Activated T-helper 1 cell treated with anti-CD3 and anti-CD28 coated beads, Interleukin-12 subunit alpha, Interleukin-12 subunit beta, Interleukin-2, Interleukin-4 antibody, amounts not matched to agents 30 ng/mL and 10 ng/mL and 1 ng/mL, durations not matched to agents 14 hours and 24 hours and 36 hours (primary cell): Measurements from ENCODE around the gene SLC2A8. TPM values are rescaled to one million over a fixed set of nuclear protein-coding genes. Genes with fewer than 3 reads are reported as not detected.

ENCODE experiments used
- DNase-seq: peaks from one replicate; pipeline ENCODE4 v3.0.0; 2021; ENCODE audit warnings: low spot score
- H3K27ac Mint-ChIP-seq: one replicate; pipeline ENCODE4 v1.8.0; 2021; ENCODE audit warnings: mild to moderate bottlenecking, mixed read lengths
- H3K27me3 Mint-ChIP-seq: one replicate; pipeline ENCODE4 v1.8.0; 2022; ENCODE audit warnings: mild to moderate bottlenecking, moderate library complexity, mixed read lengths; ENCODE audit not compliant: insufficient read depth
- H3K36me3 Mint-ChIP-seq: one replicate; pipeline ENCODE4 v1.8.0; 2021; ENCODE audit warnings: low read depth, mixed read lengths
- H3K4me1 Mint-ChIP-seq: one replicate; pipeline ENCODE4 v1.8.0; 2021; ENCODE audit warnings: low read depth, mixed read lengths
- H3K4me3 Mint-ChIP-seq: one replicate; pipeline ENCODE4 v1.8.0; 2021; ENCODE audit warnings: mild to moderate bottlenecking, moderate library complexity, mixed read lengths
- H3K9me3 Mint-ChIP-seq: one replicate; pipeline ENCODE4 v1.8.0; 2021; ENCODE audit warnings: mixed read lengths
- intact Hi-C: fragments of 100-400 bp; cut with micrococcal nuclease; formaldehyde crosslinking; loops from one replicate; pipeline ENCODE4 v1.15.1; 2024
- total RNA-seq: library from RNA; stranded (reverse); gene quantifications from 2 replicates; pipeline ENCODE4 v1.2.3, GENCODE V29; 2022

The SLC2A8 gene
- total RNA-seq, 1 donor from 2014 or later: 11.6 TPM

- H3K27ac Mint-ChIP-seq: no peak overlapping the region
- peaks cover 24% of the 10 kb centered on the region for H3K4me1 Mint-ChIP-seq
- peaks cover 47% of the 10 kb centered on the region for H3K27me3 Mint-ChIP-seq
- no peak for DNase-seq
- intact Hi-C loops: loop anchor here (5.0 kb wide), 2 partner anchors 380 to 640 kb away; no protein-coding TSS in a partner anchor
- no peaks in the 10 kb centered on the region for H3K36me3 Mint-ChIP-seq
- no peaks in the 10 kb centered on the region for H3K9me3 Mint-ChIP-seq
- no peak overlapping the region for H3K4me3 Mint-ChIP-seq
These were observed 10.0 kb upstream of the SLC2A8 start for GRCh38 chr9:127386981-127387380.

- DNase-seq: peak; percentile 86
- H3K4me1 Mint-ChIP-seq: peaks cover 24% of the 10 kb centered on the region
- H3K9me3 Mint-ChIP-seq: no peaks in the 10 kb centered on the region
- peak overlapping the region; percentile 89 for H3K27ac Mint-ChIP-seq
- H3K4me3 Mint-ChIP-seq: peak overlapping the region; percentile 37
- H3K36me3 Mint-ChIP-seq: no peaks in the 10 kb centered on the region
- intact Hi-C loops: loop anchor here (1.0 to 5.0 kb wide), 9 partner anchors 8 to 639 kb away; partner anchors contain the start of genes LRSAM1, RPL12 and ZNF79
- H3K27me3 Mint-ChIP-seq: peaks cover 51% of the 10 kb centered on the region
These were observed 8.7 kb upstream of the SLC2A8 start for GRCh38 chr9:127388037-127388855.

- H3K9me3 Mint-ChIP-seq: no peaks in the 10 kb centered on the region
- peaks cover 24% of the 10 kb centered on the region for H3K4me1 Mint-ChIP-seq
- DNase-seq: no peak
- peak overlapping the region; percentile 89 for H3K27ac Mint-ChIP-seq
- intact Hi-C loops: loop anchor here (1.0 to 5.0 kb wide), 9 partner anchors 7 to 638 kb away; partner anchors contain the start of genes LRSAM1, RPL12 and ZNF79
- H3K4me3 Mint-ChIP-seq: peak overlapping the region; percentile 37
- H3K36me3 Mint-ChIP-seq: no peaks in the 10 kb centered on the region
- peaks cover 50% of the 10 kb centered on the region for H3K27me3 Mint-ChIP-seq
These were observed 8.1 kb upstream of the SLC2A8 start for GRCh38 chr9:127388856-127389238.

- no peak overlapping the region for H3K4me3 Mint-ChIP-seq
- no peaks in the 10 kb centered on the region for H3K9me3 Mint-ChIP-seq
- no peak overlapping the region for H3K27ac Mint-ChIP-seq
- H3K36me3 Mint-ChIP-seq: no peaks in the 10 kb centered on the region
- peaks cover 24% of the 10 kb centered on the region for H3K4me1 Mint-ChIP-seq
- no peak for DNase-seq
- intact Hi-C loops: loop anchor here (2.0 to 10.0 kb wide), 7 partner anchors 61 to 638 kb away; partner anchors contain the start of genes LRSAM1 and RPL12
- peaks cover 49% of the 10 kb centered on the region for H3K27me3 Mint-ChIP-seq
These were observed 7.4 kb upstream of the SLC2A8 start for GRCh38 chr9:127389381-127390247.

GRCh38 chr9:127390248-127390545 lies 6.8 kb upstream of the SLC2A8 start:
- Mint-ChIP-seq H3K4me1 (peaks cover 24% of the 10 kb centered on the region), H3K27me3 (peaks cover 48% of the 10 kb centered on the region), H3K36me3 (no peaks in the 10 kb centered on the region)

GRCh38 chr9:127390563-127390962 lies 6.4 kb upstream of the SLC2A8 start:
- H3K27ac Mint-ChIP-seq: no peak overlapping the region
- H3K36me3 Mint-ChIP-seq: no peaks in the 10 kb centered on the region
- DNase-seq: no peak
- H3K27me3 Mint-ChIP-seq: peaks cover 47% of the 10 kb centered on the region
- intact Hi-C loops: loop anchor here (10.0 kb wide), 1 partner anchor 184 kb away; no protein-coding TSS in a partner anchor
- no peak overlapping the region for H3K4me3 Mint-ChIP-seq
- H3K9me3 Mint-ChIP-seq: no peaks in the 10 kb centered on the region
- peaks cover 26% of the 10 kb centered on the region for H3K4me1 Mint-ChIP-seq

More at GRCh38 chr9:127390248-127390545, 6.8 kb upstream of the SLC2A8 start:
- intact Hi-C loops: loop anchor here (10.0 kb wide), 1 partner anchor 185 kb away; no protein-coding TSS in a partner anchor
- Mint-ChIP-seq H3K27ac (no peak overlapping the region), H3K9me3 (no peaks in the 10 kb centered on the region), H3K4me3 (no peak overlapping the region)
- DNase-seq: no peak

- intact Hi-C loops: loop anchor here (10.0 kb wide), 1 partner anchor 183 kb away; no protein-coding TSS in a partner anchor
These were observed 4.8 kb upstream of the SLC2A8 start for GRCh38 chr9:127392166-127392565.

GRCh38 chr9:127392976-127393375 lies 4.0 kb upstream of the SLC2A8 start:
- Mint-ChIP-seq H3K4me3 (no peak overlapping the region), H3K36me3 (no peaks in the 10 kb centered on the region), H3K4me1 (peaks cover 28% of the 10 kb centered on the region), H3K27ac (no peak overlapping the region), H3K9me3 (no peaks in the 10 kb centered on the region), H3K27me3 (peaks cover 45% of the 10 kb centered on the region)
- DNase-seq: no peak
- intact Hi-C loops: loop anchor here (10.0 kb wide), 1 partner anchor 182 kb away; no protein-coding TSS in a partner anchor

More at GRCh38 chr9:127392166-127392565, 4.8 kb upstream of the SLC2A8 start:
- no peaks in the 10 kb centered on the region for H3K36me3 Mint-ChIP-seq
- H3K27me3 Mint-ChIP-seq: peaks cover 45% of the 10 kb centered on the region
- no peak overlapping the region for H3K27ac Mint-ChIP-seq
- no peak overlapping the region for H3K4me3 Mint-ChIP-seq
- H3K9me3 Mint-ChIP-seq: no peaks in the 10 kb centered on the region
- H3K4me1 Mint-ChIP-seq: peaks cover 30% of the 10 kb centered on the region
- no peak for DNase-seq

- no peaks in the 10 kb centered on the region for H3K36me3 Mint-ChIP-seq
- intact Hi-C loops: loop anchor here (10.0 kb wide), 1 partner anchor 181 kb away; no protein-coding TSS in a partner anchor
- no peaks in the 10 kb centered on the region for H3K9me3 Mint-ChIP-seq
- no peak overlapping the region for H3K27ac Mint-ChIP-seq
- no peak for DNase-seq
- H3K4me1 Mint-ChIP-seq: peaks cover 28% of the 10 kb centered on the region
- peaks cover 52% of the 10 kb centered on the region for H3K27me3 Mint-ChIP-seq
- H3K4me3 Mint-ChIP-seq: no peak overlapping the region
These were observed 3.3 kb upstream of the SLC2A8 start for GRCh38 chr9:127393645-127394044.

- no peak for DNase-seq
- H3K36me3 Mint-ChIP-seq: no peaks in the 10 kb centered on the region
- peak overlapping the region; percentile 59 for H3K4me3 Mint-ChIP-seq
- no peak overlapping the region for H3K27ac Mint-ChIP-seq
- peaks cover 18% of the 10 kb centered on the region for H3K4me1 Mint-ChIP-seq
- H3K27me3 Mint-ChIP-seq: peaks cover 59% of the 10 kb centered on the region
- intact Hi-C loops: loop anchor here (1.0 to 10.0 kb wide), 7 partner anchors 7 to 483 kb away; partner anchors contain the start of genes LRSAM1, RALGPS1, RPL12 and ZNF79
- H3K9me3 Mint-ChIP-seq: no peaks in the 10 kb centered on the region
These were observed 1.3 kb upstream of the SLC2A8 start for GRCh38 chr9:127395497-127396252.

- H3K27ac Mint-ChIP-seq: no peak overlapping the region
- H3K4me1 Mint-ChIP-seq: peaks cover 18% of the 10 kb centered on the region
- no peaks in the 10 kb centered on the region for H3K9me3 Mint-ChIP-seq
- H3K27me3 Mint-ChIP-seq: peaks cover 59% of the 10 kb centered on the region
- peak overlapping the region; percentile 59 for H3K4me3 Mint-ChIP-seq
- no peak for DNase-seq
- intact Hi-C loops: loop anchor here (1.0 to 10.0 kb wide), 7 partner anchors 8 to 484 kb away; partner anchors contain the start of genes LRSAM1, RALGPS1, RPL12 and ZNF79
- H3K36me3 Mint-ChIP-seq: no peaks in the 10 kb centered on the region
These were observed 639 bp upstream of the SLC2A8 start for GRCh38 chr9:127396253-127396807.
